Activated naive CD4-positive, alpha-beta T cell treated with anti-CD3 and anti-CD28 coated beads for 36 hours (primary cell): ENCODE measurements around the gene GORASP1. TPM values are rescaled to one million over a fixed set of nuclear protein-coding genes. Genes with fewer than 3 reads are reported as not detected.

Source experiments
- CTCF ChIA-PET: fragments of 350-600 bp; sonication (Branson Sonifier 250); formaldehyde crosslinking; loops from one replicate; lab custom pipeline; 2021; ENCODE audit warnings: antibody characterized with exemption; lab: Charles Lee
- DNase-seq: peaks from one replicate; pipeline ENCODE4 v3.0.0-alpha.2; 2020
- H3K27ac Mint-ChIP-seq: one replicate; pipeline ENCODE4 v1.8.0; 2021; ENCODE audit warnings: mild to moderate bottlenecking, mixed read lengths
- H3K27me3 Mint-ChIP-seq: one replicate; pipeline ENCODE4 v1.8.0; 2021; ENCODE audit warnings: low read depth, mixed read lengths
- H3K36me3 Mint-ChIP-seq: one replicate; pipeline ENCODE4 v1.8.0; 2021; ENCODE audit warnings: low read depth, mixed read lengths
- H3K4me1 Mint-ChIP-seq: one replicate; pipeline ENCODE4 v1.8.0; 2021; ENCODE audit warnings: low read depth, mixed read lengths
- H3K4me3 Mint-ChIP-seq: one replicate; pipeline ENCODE4 v1.8.0; 2021; ENCODE audit warnings: mild to moderate bottlenecking, moderate library complexity, mixed read lengths
- H3K9me3 Mint-ChIP-seq: one replicate; pipeline ENCODE4 v1.8.0; 2021; ENCODE audit warnings: mixed read lengths
- intact Hi-C: fragments of 100-400 bp; cut with micrococcal nuclease; formaldehyde crosslinking; loops from one replicate; pipeline ENCODE4 v1.15.1; 2023
- total RNA-seq, 2 experiments: library from RNA; stranded (reverse); gene quantifications; one replicate each; pipeline ENCODE4 v1.2.3, GENCODE V29; 2021

The GORASP1 gene
- total RNA-seq, 2 experiments from 2014 or later: 19.0 to 21.8 TPM

DNA sequence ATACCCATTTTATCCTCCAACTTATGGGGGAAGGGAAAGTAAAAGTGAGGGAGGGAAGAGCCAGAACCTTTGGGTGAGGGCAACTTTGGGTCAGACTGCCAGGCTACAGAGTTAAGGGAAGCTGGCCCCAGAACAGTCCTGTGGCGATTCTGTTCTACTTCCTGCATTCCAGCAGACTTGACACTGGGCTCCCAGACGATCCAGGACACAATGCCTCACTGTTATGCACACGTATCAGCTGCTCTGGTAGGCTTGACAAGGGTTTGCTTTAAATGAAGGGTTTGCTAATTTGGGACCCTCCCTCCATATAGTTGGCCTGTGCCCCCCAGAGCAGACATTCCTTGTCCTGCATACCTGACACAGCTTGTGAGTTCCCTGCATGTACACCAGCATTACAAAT, 10.7 kb downstream of the GORASP1 start:
- DNase-seq: no peak
- no peaks in the 10 kb centered on the region for H3K27me3 Mint-ChIP-seq
- peaks cover 3% of the 10 kb centered on the region for H3K4me1 Mint-ChIP-seq
- no peak overlapping the region for H3K4me3 Mint-ChIP-seq
- H3K9me3 Mint-ChIP-seq: no peaks in the 10 kb centered on the region
- intact Hi-C loops: no loop called here
- H3K27ac Mint-ChIP-seq: no peak overlapping the region
- CTCF ChIA-PET: interaction anchor here (0.6 to 1.7 kb wide), 3 partner anchors 10 to 192 kb away, joined by 3 to 5 read pairs (median 4); no protein-coding TSS in a partner anchor
- H3K36me3 Mint-ChIP-seq: peaks cover 14% of the 10 kb centered on the region

DNA sequence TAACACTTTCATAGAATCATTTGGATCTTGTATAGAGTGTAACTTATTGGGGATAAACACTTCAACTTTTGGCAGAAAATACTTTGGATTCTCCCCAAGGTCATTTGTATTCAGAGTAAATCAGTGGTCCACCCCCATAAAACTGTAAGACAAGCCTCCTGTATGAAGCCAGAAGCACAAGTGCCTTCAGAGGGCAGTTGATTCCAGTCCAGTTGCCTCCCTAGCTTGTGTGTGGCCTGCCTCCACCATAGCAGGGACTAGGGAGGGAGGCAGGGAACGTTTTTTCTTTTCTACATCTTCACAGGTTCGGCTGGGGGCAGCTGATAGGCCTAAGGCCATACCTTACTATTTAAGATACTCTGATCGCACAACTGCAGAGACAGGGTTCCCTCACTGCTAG, 11.6 kb downstream of the GORASP1 start:
- Mint-ChIP-seq H3K27me3 (no peaks in the 10 kb centered on the region), H3K27ac (no peak overlapping the region), H3K4me3 (no peak overlapping the region), H3K9me3 (no peaks in the 10 kb centered on the region), H3K36me3 (peaks cover 14% of the 10 kb centered on the region), H3K4me1 (no peaks in the 10 kb centered on the region)
- no peak for DNase-seq
- intact Hi-C loops: no loop called here
- CTCF ChIA-PET: interaction anchor here (0.5 to 0.6 kb wide), 2 partner anchors 45 to 309 kb away, joined by 4 to 5 read pairs; no protein-coding TSS in a partner anchor

DNA sequence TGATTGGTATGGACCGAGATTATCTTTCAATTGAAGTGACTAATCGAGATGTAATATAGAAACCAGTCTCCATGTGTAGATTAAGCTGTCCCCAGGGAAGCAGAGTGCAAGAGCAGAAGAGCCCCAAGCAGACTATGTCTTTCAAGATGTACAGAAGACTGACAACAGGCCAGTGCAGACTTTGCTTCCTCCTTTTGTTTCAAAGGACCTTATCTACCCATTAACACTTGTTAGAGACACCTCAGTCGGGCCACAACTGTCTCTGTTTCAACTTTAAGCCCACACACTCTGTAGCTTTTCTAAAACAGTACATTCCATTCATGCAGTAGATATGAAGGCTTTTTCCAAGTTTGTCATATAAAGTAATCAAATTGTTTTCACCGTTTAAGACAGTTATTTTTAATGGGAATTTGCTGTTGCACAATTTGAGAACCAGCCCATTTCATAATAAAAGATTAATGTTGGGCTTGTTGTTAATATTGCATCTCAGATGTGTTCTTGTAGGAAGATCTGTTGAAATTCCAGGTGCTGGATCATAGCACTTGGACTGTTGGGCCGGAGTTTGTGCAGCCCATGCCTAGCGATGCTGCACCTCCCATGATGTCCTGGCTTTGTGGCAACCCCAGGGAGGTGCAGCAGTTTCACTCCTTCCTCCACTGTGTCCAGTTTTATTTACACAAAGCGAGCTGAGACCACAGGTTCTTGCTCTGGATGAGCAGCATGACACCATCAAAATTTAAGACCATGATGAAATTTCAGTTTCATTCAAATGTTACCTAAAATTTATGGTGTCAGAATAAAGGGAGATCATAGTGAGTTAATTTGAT, 12.4 kb downstream of the GORASP1 start:
- no peak for DNase-seq
- peaks cover 12% of the 10 kb centered on the region for H3K36me3 Mint-ChIP-seq
- CTCF ChIA-PET: interaction anchor here (0.5 to 0.6 kb wide), 2 partner anchors 44 to 310 kb away, joined by 4 to 5 read pairs; no protein-coding TSS in a partner anchor
- no peaks in the 10 kb centered on the region for H3K27me3 Mint-ChIP-seq
- H3K4me3 Mint-ChIP-seq: no peak overlapping the region
- H3K27ac Mint-ChIP-seq: no peak overlapping the region
- intact Hi-C loops: no loop called here
- H3K9me3 Mint-ChIP-seq: no peaks in the 10 kb centered on the region
- no peaks in the 10 kb centered on the region for H3K4me1 Mint-ChIP-seq

DNA sequence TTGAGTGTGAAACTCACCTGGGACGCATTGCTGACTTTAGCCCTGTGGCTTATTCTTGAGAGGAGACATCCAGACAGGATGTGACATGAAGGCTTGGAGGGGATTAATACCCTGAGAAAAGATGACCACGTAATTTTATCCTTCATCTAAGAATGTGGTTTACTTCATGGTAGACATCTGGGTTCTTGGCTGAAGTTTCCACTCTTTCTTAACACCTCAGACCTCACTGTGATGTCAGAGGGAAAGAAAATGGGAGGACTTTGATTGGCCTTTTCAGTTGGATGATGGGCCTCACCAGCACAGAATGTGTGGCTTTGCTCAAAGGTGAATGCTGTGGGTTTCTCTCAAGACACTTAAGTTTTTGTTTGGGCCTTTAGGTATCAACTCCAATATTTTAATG, 16.5 kb downstream of the GORASP1 start:
- CTCF ChIA-PET: no interaction called here
- DNase-seq: no peak
- H3K36me3 Mint-ChIP-seq: peaks cover 15% of the 10 kb centered on the region
- no peaks in the 10 kb centered on the region for H3K9me3 Mint-ChIP-seq
- no peak overlapping the region for H3K4me3 Mint-ChIP-seq
- intact Hi-C loops: no loop called here
- H3K4me1 Mint-ChIP-seq: no peaks in the 10 kb centered on the region
- no peaks in the 10 kb centered on the region for H3K27me3 Mint-ChIP-seq
- peak overlapping the region; percentile 26 for H3K27ac Mint-ChIP-seq

DNA sequence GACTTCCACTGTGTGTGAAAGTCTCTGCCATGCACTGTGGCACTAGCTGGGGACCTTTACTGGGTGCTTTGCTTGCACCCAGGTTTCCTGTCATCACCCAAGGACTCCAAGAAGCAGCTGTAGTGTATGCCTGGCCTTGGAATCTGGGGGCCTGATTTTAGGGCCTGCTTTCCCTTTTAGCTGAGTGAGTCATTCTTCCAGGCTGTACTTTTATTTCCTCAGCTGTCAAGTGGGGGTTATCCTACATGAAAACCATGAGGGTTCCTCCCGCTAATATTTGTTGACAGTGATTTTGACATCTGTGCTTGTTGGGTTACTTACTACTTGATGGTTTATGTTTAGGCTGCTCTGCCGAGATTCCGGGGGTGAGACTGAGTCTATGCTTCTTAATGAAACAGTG, 18.5 kb downstream of the GORASP1 start:
- no peaks in the 10 kb centered on the region for H3K4me1 Mint-ChIP-seq
- no peak for DNase-seq
- no peak overlapping the region for H3K27ac Mint-ChIP-seq
- peaks cover 10% of the 10 kb centered on the region for H3K36me3 Mint-ChIP-seq
- H3K9me3 Mint-ChIP-seq: no peaks in the 10 kb centered on the region
- CTCF ChIA-PET: interaction anchor here (0.6 to 2.3 kb wide), 2 partner anchors 108 to 204 kb away, joined by 3 to 7 read pairs; no protein-coding TSS in a partner anchor
- intact Hi-C loops: loop anchor here (1.0 kb wide), 1 partner anchor 18 kb away; the partner anchor contains the start of genes GORASP1 and TTC21A
- H3K27me3 Mint-ChIP-seq: no peaks in the 10 kb centered on the region
- no peak overlapping the region for H3K4me3 Mint-ChIP-seq

GRCh38 chr3:39088456-39088855, 19.0 kb downstream of the GORASP1 start:
- no peaks in the 10 kb centered on the region for H3K9me3 Mint-ChIP-seq
- H3K4me1 Mint-ChIP-seq: peaks cover 1% of the 10 kb centered on the region
- no peak overlapping the region for H3K27ac Mint-ChIP-seq
- no peaks in the 10 kb centered on the region for H3K27me3 Mint-ChIP-seq
- CTCF ChIA-PET: interaction anchor here (2.3 kb wide), 1 partner anchor 204 kb away, joined by 7 read pairs; no protein-coding TSS in a partner anchor
- DNase-seq: no peak
- H3K4me3 Mint-ChIP-seq: no peak overlapping the region
- intact Hi-C loops: loop anchor here (1.0 kb wide), 1 partner anchor 19 kb away; the partner anchor contains the start of genes GORASP1 and TTC21A
- H3K36me3 Mint-ChIP-seq: peaks cover 9% of the 10 kb centered on the region

DNA sequence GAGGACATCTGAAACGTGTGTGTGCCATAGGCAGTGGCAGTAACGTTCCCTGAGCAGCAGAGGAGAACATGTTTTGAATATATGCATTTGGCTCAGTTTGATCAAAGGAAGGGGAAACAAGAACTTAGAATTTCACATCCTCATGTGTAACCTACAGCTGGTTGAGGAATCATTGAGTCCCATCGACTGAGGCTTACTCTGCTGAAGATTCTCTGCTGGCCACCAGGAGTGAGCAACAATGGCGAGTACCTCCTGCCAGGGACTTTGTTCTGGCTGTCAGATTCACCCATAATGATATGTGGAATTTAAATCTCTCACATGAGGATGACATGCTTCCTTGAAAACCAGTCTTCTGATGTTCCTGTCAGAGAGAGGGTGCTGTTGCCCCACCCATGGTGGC, 21.3 kb downstream of the GORASP1 start:
- H3K27ac Mint-ChIP-seq: no peak overlapping the region
- H3K27me3 Mint-ChIP-seq: no peaks in the 10 kb centered on the region
- peaks cover 15% of the 10 kb centered on the region for H3K4me1 Mint-ChIP-seq
- no peaks in the 10 kb centered on the region for H3K9me3 Mint-ChIP-seq
- intact Hi-C loops: no loop called here
- CTCF ChIA-PET: interaction anchor here (0.9 to 1.3 kb wide), 2 partner anchors 11 to 17 kb away, joined by 3 read pairs; no protein-coding TSS in a partner anchor
- H3K36me3 Mint-ChIP-seq: peaks cover 15% of the 10 kb centered on the region
- no peak for DNase-seq
- H3K4me3 Mint-ChIP-seq: no peak overlapping the region

GRCh38 chr3:39082666-39083313, 24.6 kb downstream of the GORASP1 start:
- CTCF ChIA-PET: interaction anchor here (1.0 to 1.2 kb wide), 2 partner anchors 206 to 210 kb away, joined by 3 read pairs; no protein-coding TSS in a partner anchor
- Mint-ChIP-seq H3K9me3 (no peaks in the 10 kb centered on the region), H3K27me3 (no peaks in the 10 kb centered on the region), H3K36me3 (peaks cover 15% of the 10 kb centered on the region), H3K4me3 (no peak overlapping the region), H3K27ac (peak overlapping the region; percentile 73), H3K4me1 (peaks cover 15% of the 10 kb centered on the region)
- DNase-seq: no peak
- intact Hi-C loops: no loop called here

GRCh38 chr3:39080026-39080425, 27.4 kb downstream of the GORASP1 start:
- intact Hi-C loops: no loop called here
- H3K4me1 Mint-ChIP-seq: peaks cover 18% of the 10 kb centered on the region
- no peak overlapping the region for H3K4me3 Mint-ChIP-seq
- H3K27me3 Mint-ChIP-seq: no peaks in the 10 kb centered on the region
- no peak overlapping the region for H3K27ac Mint-ChIP-seq
- peaks cover 23% of the 10 kb centered on the region for H3K36me3 Mint-ChIP-seq
- DNase-seq: no peak
- CTCF ChIA-PET: interaction anchor here (0.8 to 2.8 kb wide), 4 partner anchors 69 to 212 kb away, joined by 3 to 12 read pairs (median 3); no protein-coding TSS in a partner anchor
- no peaks in the 10 kb centered on the region for H3K9me3 Mint-ChIP-seq

GRCh38 chr3:39079530-39079929, 27.9 kb downstream of the GORASP1 start:
- Mint-ChIP-seq H3K27ac (no peak overlapping the region), H3K9me3 (no peaks in the 10 kb centered on the region), H3K4me3 (no peak overlapping the region), H3K27me3 (no peaks in the 10 kb centered on the region), H3K36me3 (peaks cover 24% of the 10 kb centered on the region), H3K4me1 (peaks cover 18% of the 10 kb centered on the region)
- no peak for DNase-seq
- CTCF ChIA-PET: interaction anchor here (0.8 to 2.8 kb wide), 3 partner anchors 70 to 212 kb away, joined by 3 to 12 read pairs (median 3); no protein-coding TSS in a partner anchor
- intact Hi-C loops: no loop called here

DNA sequence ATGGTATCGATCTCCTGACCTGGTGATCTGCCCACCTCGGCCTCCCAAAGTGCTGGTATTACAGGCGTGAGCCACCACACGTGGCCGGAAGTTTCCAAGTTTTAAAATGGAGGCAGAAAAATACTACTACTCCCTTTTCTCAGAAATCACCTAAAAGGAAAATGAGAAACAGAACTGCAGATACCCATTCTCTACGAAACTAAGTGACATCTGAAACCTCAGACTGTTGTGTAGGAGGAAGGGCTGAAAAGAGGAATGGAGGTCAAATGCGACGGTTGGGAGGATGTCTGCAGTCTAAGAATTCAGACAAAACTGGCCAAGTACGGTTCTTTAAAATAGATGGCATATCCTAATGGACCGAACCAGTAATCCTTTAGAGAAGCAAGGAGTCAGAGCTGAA, 31.5 kb downstream of the GORASP1 start:
- Mint-ChIP-seq H3K27ac (peak overlapping the region; percentile 13), H3K36me3 (peaks cover 14% of the 10 kb centered on the region), H3K4me3 (no peak overlapping the region), H3K9me3 (no peaks in the 10 kb centered on the region), H3K4me1 (peaks cover 3% of the 10 kb centered on the region), H3K27me3 (no peaks in the 10 kb centered on the region)
- no peak for DNase-seq
- CTCF ChIA-PET: no interaction called here
- intact Hi-C loops: no loop called here

DNA sequence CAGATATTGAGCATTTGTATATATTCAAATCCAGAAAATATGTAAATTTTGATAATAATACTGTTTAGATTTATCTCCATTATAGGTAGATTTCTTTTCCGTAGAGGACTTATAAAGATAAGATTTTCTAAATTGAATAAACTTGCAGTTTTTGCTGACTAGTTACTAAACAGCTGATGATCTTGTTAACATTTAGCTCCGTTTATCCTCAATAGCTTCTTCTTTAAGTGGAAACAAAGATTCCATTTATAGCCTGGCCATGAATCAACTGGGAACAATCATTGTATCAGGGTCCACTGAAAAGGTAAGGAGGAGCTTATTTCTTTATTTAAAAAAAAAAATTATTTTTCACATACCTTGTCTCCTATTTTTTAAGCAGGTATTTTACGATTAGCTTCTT, 38.9 kb downstream of the GORASP1 start:
- Mint-ChIP-seq H3K9me3 (no peaks in the 10 kb centered on the region), H3K27me3 (no peaks in the 10 kb centered on the region), H3K27ac (no peak overlapping the region), H3K4me1 (peaks cover 5% of the 10 kb centered on the region), H3K4me3 (no peak overlapping the region), H3K36me3 (peaks cover 10% of the 10 kb centered on the region)
- CTCF ChIA-PET: interaction anchor here (0.9 to 1.4 kb wide), 2 partner anchors 17 to 548 kb away, joined by 3 read pairs; no protein-coding TSS in a partner anchor
- no peak for DNase-seq
- intact Hi-C loops: no loop called here
